GM18498 (cell line): Measurements from ENCODE around the gene HINT1.
A peak's percentile ranks its signal among the peaks of the same experiment; 100 is the strongest.
"Not testable (repeated sequence)": the region's sequence is repeated elsewhere in the genome, so short reads cannot be mapped to it uniquely, and the experiment has no call there.

Experiments used
- ATAC-seq: cut with Tn5 transposase; IDR thresholded peaks from one replicate; pipeline ENCODE4 v1.9.1; 2021; ENCODE audit warnings: mild to moderate bottlenecking, moderate library complexity; ENCODE audit not compliant: unreplicated experiment

Gene HINT1

DNA sequence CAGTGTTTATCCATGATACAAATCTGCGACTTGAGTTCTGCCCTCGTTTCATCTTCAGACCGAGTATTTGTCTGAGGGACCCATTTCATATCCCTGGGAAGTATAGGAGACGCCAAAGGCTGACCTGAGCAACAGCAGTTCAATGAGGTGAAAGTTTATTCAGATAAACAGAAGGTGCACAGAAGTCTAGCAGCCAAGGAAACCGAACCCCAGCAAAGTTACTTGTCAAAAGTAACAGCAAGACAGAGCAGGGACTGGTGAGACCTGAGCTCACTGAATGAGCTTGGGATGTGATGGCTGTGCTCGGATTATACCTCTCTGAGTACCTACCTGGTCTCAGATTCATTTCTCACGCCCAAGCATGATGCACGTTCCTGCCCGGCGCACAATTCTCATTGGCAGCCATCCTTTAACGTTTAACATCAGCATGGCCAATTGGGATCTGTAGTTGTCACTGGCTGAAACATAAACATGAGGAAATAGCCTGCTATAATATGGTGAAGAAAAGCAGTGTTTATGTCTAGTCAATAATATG lies 6.3 kb upstream of the HINT1 start:
- no peak for ATAC-seq

GRCh38 chr5:131170540-131171275 lies 5.7 kb upstream of the HINT1 start, which contains the start of gene LYRM7:
TSS of gene LYRM7 (plus strand) at chr5:131170944. CDS start at chr5:131171021, 77 bp downstream.
- ATAC-seq = peak; percentile 97

GRCh38 chr5:131169810-131170539 lies 4.9 kb upstream of the HINT1 start:
- ATAC-seq = no peak

- no peak for ATAC-seq
Observed at GRCh38 chr5:131167615-131168014, 2.6 kb upstream of the HINT1 start.

DNA sequence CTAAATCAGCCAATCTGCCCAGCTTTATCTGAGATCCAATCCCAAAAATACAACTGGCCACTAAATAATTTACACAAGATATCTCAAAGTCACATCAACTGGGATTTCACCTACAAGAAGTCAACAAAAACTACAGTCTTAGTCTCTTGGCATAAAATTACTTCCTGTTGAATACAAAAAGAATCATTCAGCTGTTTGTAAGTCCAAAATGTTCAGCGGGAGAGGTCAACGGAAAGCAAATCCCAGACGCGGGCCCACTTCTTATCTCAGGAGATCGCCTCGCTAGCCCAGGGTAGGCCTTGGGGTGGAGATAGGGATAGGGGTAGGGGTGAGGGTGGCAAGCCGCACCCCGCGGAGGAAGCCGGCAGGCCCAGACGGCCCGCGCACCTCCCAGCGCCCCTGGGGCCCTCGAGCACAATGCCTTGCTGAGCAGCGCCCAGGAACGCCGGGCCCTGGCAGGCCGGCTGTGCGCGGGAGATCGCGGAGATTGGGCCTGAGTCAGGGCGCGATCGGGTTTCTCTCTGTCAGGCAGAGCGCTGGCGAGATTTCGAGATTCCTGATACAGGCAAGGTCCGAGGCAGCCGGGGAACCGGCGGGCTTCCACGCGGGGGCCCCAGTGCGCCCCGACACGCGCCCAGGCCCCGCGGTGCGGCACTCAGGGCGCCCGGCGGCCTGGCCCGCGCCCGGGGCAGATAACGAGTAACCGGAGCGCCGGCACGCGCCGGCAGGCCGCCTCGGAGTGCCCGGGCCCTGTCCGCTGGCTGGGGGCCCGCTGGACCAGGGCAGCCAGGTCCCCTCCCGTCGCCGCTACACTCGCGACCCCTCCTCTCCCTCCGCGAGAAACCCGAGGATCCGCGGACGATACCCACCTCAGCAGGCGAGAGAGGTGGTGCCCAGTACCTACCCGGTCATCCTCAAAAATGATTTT lies 601 bp downstream of the HINT1 start:
- ATAC-seq = peak; percentile 80

DNA sequence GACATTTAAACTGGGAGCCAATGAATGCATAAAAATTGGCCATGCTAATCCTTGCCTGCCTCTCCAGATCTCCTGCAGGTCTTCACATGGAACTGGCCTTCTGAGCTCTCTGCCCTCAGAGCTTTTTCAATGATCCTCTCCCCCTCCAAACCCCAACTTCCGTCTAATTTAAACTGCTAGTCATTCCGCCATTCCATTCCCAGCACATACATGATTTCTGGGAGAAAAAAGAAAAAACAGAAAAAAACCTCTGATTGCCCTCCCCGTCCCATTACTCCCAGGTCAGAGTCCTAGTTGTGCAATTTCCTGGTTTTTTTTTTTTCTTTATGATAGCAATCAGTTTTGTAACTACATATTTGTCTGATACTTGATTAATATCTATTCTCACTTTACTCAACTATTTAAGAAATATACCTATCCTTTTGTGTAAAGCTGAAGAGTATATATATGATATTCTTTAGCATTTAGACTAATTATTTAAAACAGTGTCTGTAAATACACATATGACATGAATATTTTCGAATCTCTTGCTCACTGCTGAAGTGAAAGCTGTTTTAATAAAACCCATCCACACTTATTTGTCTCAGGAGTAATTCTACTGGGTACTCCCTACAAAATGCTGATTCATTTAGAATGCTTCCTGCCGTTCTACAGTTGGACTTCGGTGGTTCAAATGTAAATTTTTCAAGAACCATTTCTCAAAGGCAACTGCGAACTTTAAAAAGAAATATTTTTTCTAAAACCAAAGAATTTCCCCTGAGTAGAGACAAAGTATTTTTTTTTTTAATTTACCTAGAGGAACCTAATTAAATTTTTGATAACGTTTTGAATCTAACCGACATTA lies 1.6 kb downstream of the HINT1 start:
- ATAC-seq = no peak

DNA sequence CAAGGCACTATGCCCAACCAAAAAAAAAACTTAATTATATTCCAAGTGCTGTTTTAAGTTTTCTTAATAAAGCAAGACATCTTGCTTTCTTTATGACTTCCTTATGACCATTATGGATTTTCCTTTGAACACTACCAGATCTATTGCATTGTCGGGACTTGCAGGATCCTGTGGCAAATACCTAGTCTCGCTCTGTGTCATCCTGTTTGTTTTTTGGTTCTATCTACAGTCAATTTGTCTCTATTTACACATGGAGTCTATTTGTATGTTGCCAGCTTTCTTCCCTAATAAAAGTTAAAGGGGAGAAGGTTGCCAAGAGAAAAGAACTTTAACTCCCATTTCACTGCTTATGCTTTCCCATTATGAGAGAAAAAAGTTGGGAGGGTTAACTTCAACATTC lies 4.9 kb downstream of the HINT1 start:
- ATAC-seq = no peak

DNA sequence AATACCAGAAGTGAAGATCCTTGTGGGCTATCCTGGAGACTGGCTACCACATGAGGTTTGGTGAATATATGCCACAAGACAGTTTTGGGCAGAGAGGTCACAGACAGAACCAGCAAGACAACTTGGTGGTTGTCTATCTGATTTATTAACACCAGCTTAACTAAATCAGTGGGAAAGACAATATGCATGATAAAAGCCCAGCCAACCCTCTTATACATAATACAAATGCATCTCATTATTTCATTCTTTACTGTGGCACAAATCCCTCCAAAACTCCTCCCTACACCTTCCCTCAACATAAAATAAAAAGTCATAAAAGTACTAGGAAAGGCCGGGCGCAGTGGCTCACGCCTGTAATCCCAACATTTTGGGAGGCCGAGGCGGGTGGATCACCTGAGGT lies 8.1 kb downstream of the HINT1 start:
- no peak for ATAC-seq

GRCh38 chr5:131156385-131156784 lies 8.7 kb downstream of the HINT1 start:
- ATAC-seq = no peak

- no peak for ATAC-seq
Observed at GRCh38 chr5:131151216-131151615, 13.8 kb downstream of the HINT1 start.

GRCh38 chr5:131150408-131150807 lies 14.6 kb downstream of the HINT1 start:
- ATAC-seq = no peak

DNA sequence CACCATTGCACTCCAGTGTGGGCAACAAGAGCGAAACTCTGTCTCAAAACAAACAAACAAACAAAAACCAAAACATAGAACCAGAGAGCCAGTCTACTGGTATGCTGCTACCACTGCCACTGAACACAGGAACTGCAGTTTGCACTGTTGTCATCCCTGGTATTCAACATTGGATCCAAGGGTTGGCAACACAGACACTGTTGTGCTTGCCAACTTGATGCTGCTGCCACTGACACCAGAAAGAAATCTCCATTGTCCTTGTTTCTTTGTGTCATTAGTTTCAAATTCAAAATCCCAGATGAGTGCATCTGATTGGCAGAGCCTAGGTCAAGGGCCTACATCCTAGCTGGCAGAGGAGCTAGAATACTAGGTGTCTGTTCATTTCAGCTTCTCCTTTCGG lies 16.2 kb downstream of the HINT1 start:
- no peak for ATAC-seq

GRCh38 chr5:131147258-131147657 lies 17.8 kb downstream of the HINT1 start:
- no peak for ATAC-seq

GRCh38 chr5:131142970-131143617 lies 22.0 kb downstream of the HINT1 start:
- ATAC-seq = peak; percentile 65

GRCh38 chr5:131139321-131139720 lies 25.7 kb downstream of the HINT1 start:
- no peak for ATAC-seq

- not testable (repeated sequence) for ATAC-seq
Observed at GRCh38 chr5:131138406-131138805, 26.6 kb downstream of the HINT1 start.

GRCh38 chr5:131133091-131133490 lies 32.0 kb downstream of the HINT1 start:
- ATAC-seq = not testable (repeated sequence)

DNA sequence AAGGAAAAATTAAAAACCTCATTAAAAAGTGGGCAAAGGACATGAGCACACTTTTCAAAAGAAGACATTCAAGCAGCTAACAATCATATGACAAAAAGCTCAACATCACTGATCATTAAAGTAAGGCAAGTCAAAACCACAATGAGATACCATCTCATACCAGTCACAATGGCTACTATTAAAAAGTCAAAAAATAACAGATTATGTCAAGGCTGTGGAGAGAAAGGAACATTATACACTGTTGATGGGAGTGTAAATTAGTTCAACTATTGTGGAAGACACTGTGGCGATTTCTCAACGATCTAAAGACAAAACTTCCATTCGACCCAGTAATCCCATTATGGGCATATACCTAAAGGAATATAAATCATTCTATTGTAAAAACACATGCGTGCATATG lies 35.8 kb downstream of the HINT1 start:
- no peak for ATAC-seq

DNA sequence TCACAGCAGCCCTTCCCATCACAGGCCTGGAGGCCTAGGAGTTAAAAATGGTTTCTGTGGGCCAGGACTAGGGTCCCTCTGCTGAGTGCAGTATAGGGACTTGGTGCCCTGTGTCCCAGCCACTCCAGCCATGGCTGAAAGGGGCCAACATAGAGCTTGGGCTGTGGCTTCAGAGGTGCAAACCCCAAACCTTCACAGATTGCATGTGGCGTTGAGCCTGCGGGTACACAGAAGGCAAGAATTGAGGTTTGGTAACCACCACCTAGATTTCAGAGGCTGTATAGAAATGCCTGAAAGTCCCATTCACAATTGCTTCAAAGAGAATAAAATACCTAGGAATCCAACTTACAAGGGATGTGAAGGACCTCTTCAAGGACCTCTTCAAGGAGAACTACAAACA lies 37.8 kb downstream of the HINT1 start:
- ATAC-seq = not testable (repeated sequence)

- ATAC-seq = no peak
Observed at GRCh38 chr5:131114754-131115153, 50.3 kb downstream of the HINT1 start.
